Measurements from ENCODE around the gene GAREM1.

GAREM1 gene

DNA sequence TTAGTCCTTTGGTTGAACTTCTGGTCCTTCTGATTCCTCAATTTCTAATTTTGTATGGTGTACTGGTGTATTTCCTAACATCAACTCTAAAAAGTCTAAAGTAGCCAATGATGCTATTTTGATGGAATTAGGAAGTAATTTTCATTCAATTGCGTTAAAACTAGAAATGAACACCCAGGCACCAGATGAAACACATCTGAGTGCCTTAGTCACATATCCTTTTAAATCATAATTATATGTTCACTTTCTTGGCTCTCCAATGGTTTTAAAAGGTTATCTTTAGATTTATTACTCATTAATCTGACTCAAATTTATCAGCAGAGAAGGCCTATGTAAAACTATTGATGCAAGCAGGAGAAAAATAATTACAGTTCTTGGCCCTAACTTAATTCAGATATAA is 119.7 kb downstream of the GAREM1 start:
- Histone ChIP-seq H3K27ac (ENCODE audit: low read depth, low read length, poor library complexity, severe bottlenecking) (no peak overlapping the region), H3K4me1 (ENCODE audit: insufficient read depth, low read length, severe bottlenecking) (no peaks in the 10 kb centered on the region), H2AFZ (ENCODE audit: low read length) (no peak overlapping the region), H3K9me2 (ENCODE audit: low read depth, low read length) (no peaks in the 10 kb centered on the region), H4K20me1 (ENCODE audit: insufficient read depth, low read length) (no peaks in the 10 kb centered on the region), H3K36me3 (ENCODE audit: insufficient read depth, low read length) (no peaks in the 10 kb centered on the region), H3F3A (ENCODE audit: insufficient read depth, low read length) (no peaks in the 10 kb centered on the region), H3K9ac (ENCODE audit: low read length) (no peak overlapping the region), H3K4me3 (ENCODE audit: low read depth, low read length, poor library complexity, severe bottlenecking) (no peak overlapping the region), H3K4me2 (ENCODE audit: low read length) (no peak overlapping the region), H3K79me2 (ENCODE audit: insufficient read depth, low read length) (no peaks in the 10 kb centered on the region), H3K9me3 (ENCODE audit: low read length) (no peaks in the 10 kb centered on the region), H3K27me3 (ENCODE audit: insufficient read depth, low read length) (no peaks in the 10 kb centered on the region)
- no peak for TF ChIP-seq CTCF (IDR thresholded peaks at IDR 0.05; ENCODE audit: low read length)
- TF ChIP-seq EZH2 (IDR thresholded peaks at IDR 0.05; ENCODE audit: borderline replicate concordance, low read length), result no peak

DNA sequence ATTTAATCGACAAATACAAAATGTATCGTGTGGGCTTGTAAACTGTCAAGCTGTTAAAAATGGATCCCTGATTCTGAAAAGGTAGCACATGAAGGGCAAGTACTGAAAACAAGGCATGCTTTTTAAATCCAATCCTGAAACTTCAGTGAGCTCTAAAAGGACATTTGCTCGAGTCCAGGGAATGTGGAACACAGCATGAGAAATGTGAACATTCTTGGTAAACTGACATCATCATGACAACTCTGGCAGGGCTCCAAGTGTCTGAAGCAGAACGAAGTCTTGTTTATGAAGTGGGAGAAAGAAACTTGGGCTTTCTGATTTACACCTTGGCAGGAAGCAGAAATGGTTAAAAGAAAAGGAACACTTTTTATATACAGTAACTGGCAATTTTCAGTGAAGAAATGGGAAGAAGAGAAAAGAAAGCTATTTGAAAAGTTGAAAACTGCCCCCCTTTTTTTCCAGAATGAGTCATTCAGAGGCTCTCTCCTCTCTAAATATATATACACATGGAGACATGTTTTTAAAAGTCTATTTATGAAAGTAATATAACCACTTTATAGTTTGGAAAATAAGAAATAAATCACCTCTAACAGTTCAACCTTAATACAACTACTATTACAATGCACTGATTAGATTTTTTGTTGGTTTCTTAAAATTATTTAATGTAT is 120.8 kb downstream of the GAREM1 start:
- no peak overlapping the region for H3K4me2 ChIP-seq (ENCODE audit: low read length)
- no peak overlapping the region for H3K9ac ChIP-seq (ENCODE audit: low read length)

DNA sequence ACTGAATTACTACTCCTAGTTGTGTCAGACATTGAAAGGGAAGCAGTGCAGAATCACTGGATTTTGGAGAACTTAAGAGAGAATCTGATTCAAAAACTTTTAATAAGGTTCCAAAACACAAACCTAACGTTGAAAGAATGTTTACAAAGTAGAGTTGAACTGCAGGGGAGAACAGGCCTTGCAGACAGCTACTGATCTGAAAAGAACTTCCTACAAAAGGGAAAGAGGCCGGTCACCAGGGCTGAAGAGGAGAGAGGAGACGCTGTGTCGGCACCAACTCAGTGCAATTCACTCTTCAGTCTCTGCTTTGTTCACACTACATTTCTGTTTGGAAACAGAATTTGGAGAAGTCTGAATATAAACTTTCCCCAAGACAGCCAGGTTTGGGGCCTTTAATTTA is 124.0 kb downstream of the GAREM1 start:
- Histone ChIP-seq H3K79me2 (ENCODE audit: insufficient read depth, low read length) (no peaks in the 10 kb centered on the region), H2AFZ (ENCODE audit: low read length) (no peak overlapping the region), H3K9me3 (ENCODE audit: low read length) (no peaks in the 10 kb centered on the region)

More for the DNA sequence above, 120.8 kb downstream of the GAREM1 start:
- Histone ChIP-seq H3K27ac (ENCODE audit: low read depth, low read length, poor library complexity, severe bottlenecking) (no peak overlapping the region), H3K79me2 (ENCODE audit: insufficient read depth, low read length) (no peaks in the 10 kb centered on the region), H2AFZ (ENCODE audit: low read length) (no peak overlapping the region), H3F3A (ENCODE audit: insufficient read depth, low read length) (no peaks in the 10 kb centered on the region), H3K9me3 (ENCODE audit: low read length) (no peaks in the 10 kb centered on the region), H3K27me3 (ENCODE audit: insufficient read depth, low read length) (no peaks in the 10 kb centered on the region), H3K4me3 (ENCODE audit: low read depth, low read length, poor library complexity, severe bottlenecking) (no peak overlapping the region), H4K20me1 (ENCODE audit: insufficient read depth, low read length) (no peaks in the 10 kb centered on the region), H3K4me1 (ENCODE audit: insufficient read depth, low read length, severe bottlenecking) (no peaks in the 10 kb centered on the region), H3K9me2 (ENCODE audit: low read depth, low read length) (no peaks in the 10 kb centered on the region), H3K36me3 (ENCODE audit: insufficient read depth, low read length) (no peaks in the 10 kb centered on the region)
- no peak for TF ChIP-seq EZH2 (IDR thresholded peaks at IDR 0.05; ENCODE audit: borderline replicate concordance, low read length)
- TF ChIP-seq CTCF (IDR thresholded peaks at IDR 0.05; ENCODE audit: low read length), result no peak

More for the DNA sequence above, 124.0 kb downstream of the GAREM1 start:
- no peak overlapping the region for H3K27ac ChIP-seq (ENCODE audit: low read depth, low read length, poor library complexity, severe bottlenecking)
- no peaks in the 10 kb centered on the region for H3K9me2 ChIP-seq (ENCODE audit: low read depth, low read length)
- no peaks in the 10 kb centered on the region for H4K20me1 ChIP-seq (ENCODE audit: insufficient read depth, low read length)
- H3K27me3 ChIP-seq (ENCODE audit: insufficient read depth, low read length), result no peaks in the 10 kb centered on the region
- no peaks in the 10 kb centered on the region for H3K4me1 ChIP-seq (ENCODE audit: insufficient read depth, low read length, severe bottlenecking)
- no peak overlapping the region for H3K4me3 ChIP-seq (ENCODE audit: low read depth, low read length, poor library complexity, severe bottlenecking)
- no peak overlapping the region for H3K4me2 ChIP-seq (ENCODE audit: low read length)
- TF ChIP-seq CTCF (IDR thresholded peaks at IDR 0.05; ENCODE audit: low read length) (no peak), EZH2 (IDR thresholded peaks at IDR 0.05; ENCODE audit: borderline replicate concordance, low read length) (no peak)
- no peaks in the 10 kb centered on the region for H3F3A ChIP-seq (ENCODE audit: insufficient read depth, low read length)
- H3K36me3 ChIP-seq (ENCODE audit: insufficient read depth, low read length), result no peaks in the 10 kb centered on the region
- no peak overlapping the region for H3K9ac ChIP-seq (ENCODE audit: low read length)
